Measurements from ENCODE around the gene CDC5L. TPM values are rescaled to one million over a fixed set of nuclear protein-coding genes. Genes with fewer than 3 reads are reported as not detected.
"Not testable (repeated sequence)": the region's sequence is repeated elsewhere in the genome, so short reads cannot be mapped to it uniquely, and the experiment has no call there.

Gene CDC5L
- total RNA-seq, 1 donor from 2014 or later: 16.5 TPM

GRCh38 chr6:44341095-44341890 is 46.2 kb upstream of the CDC5L start:
- Histone ChIP-seq H3K9me3 (no peaks in the 10 kb centered on the region), H3K27ac (no peak overlapping the region), H3K4me1 (peaks cover 7% of the 10 kb centered on the region), H3K36me3 (no peaks in the 10 kb centered on the region), H3K27me3 (no peaks in the 10 kb centered on the region), H3K4me3 (no peak overlapping the region)
- no peak for DNase-seq (ENCODE audit: extremely low spot score in 2 of 2)
- TF ChIP-seq CTCF (IDR thresholded peaks at IDR 0.05) (no peak), POLR2AphosphoS5 (IDR thresholded peaks at IDR 0.05; ENCODE audit: insufficient read depth in 1 of 2, low read depth in 1 of 2) (no peak), POLR2A (IDR thresholded peaks at IDR 0.05) (no peak)
- intact Hi-C loops (cut with DNase I): no loop called here

DNA sequence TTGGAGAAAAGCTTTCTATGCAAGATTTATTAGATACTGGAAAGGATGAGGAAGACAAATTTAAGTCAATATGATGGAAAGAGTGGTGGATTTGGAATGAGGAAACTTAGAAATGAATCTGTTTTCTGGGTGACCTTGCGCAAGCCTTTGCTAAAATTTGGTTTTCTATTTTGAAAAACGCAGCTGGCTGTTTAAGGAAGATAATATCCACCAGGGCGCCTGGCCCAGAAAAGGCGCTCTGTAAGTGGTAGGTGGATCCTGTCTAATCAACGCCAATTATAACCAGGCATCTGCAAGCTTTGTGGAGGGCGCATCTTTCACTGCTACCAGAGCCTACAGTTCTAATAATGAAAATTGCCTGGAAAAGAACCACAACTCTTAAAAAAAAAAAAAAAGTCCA is 45.5 kb upstream of the CDC5L start:
- no peak overlapping the region for H3K4me3 ChIP-seq
- no peak for DNase-seq (ENCODE audit: extremely low spot score in 2 of 2)
- no peaks in the 10 kb centered on the region for H3K36me3 ChIP-seq
- TF ChIP-seq CTCF (IDR thresholded peaks at IDR 0.05) (no peak), POLR2A (IDR thresholded peaks at IDR 0.05) (no peak), POLR2AphosphoS5 (IDR thresholded peaks at IDR 0.05; ENCODE audit: insufficient read depth in 1 of 2, low read depth in 1 of 2) (no peak)
- no peaks in the 10 kb centered on the region for H3K9me3 ChIP-seq
- H3K27me3 ChIP-seq: no peaks in the 10 kb centered on the region
- intact Hi-C loops (cut with DNase I): no loop called here
- peaks cover 7% of the 10 kb centered on the region for H3K4me1 ChIP-seq
- H3K27ac ChIP-seq: no peak overlapping the region

DNA sequence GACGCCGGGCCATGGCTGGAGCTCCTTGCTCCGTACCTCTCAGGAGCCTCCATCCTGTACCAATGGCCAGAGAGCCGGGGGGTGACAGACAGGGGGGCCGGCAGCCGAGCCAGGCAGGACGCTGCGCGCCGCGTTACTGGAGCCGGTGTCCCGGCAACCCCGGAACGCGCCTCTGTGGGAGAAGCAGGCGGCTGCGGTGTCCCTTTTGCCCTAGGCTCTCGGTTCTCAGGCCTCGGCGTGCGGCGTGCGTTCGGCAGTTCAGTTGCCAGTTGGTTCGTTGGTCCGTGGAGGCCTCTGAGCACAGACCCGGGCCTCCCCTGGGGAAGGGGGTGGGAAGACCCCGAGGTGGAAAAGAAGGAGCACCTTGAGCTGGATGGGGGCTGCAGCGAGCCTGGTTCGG is 45.0 kb upstream of the CDC5L start, which contains the start of gene SPATS1:
Gene SPATS1, plus strand, starts transcription at position 162 of the 400 bp plus-strand sequence. CDS start 446 bp downstream, outside the sequence.
- H3K27ac ChIP-seq: no peak within 1 kb of the TSS
- intact Hi-C loops (cut with DNase I): no loop called here
- H3K4me3 ChIP-seq: peak within 1 kb of the TSS in 1 of 2 donors; percentile 27
- H3K27me3 ChIP-seq: no peaks in the 10 kb centered on the region
- H3K9me3 ChIP-seq: no peaks in the 10 kb centered on the region
- DNase-seq (ENCODE audit: extremely low spot score in 2 of 2): no peak
- no peak for TF ChIP-seq CTCF (IDR thresholded peaks at IDR 0.05)
- no peak for TF ChIP-seq POLR2AphosphoS5 (IDR thresholded peaks at IDR 0.05; ENCODE audit: insufficient read depth in 1 of 2, low read depth in 1 of 2)
- no peak for TF ChIP-seq POLR2A (IDR thresholded peaks at IDR 0.05)
- H3K36me3 ChIP-seq: no peaks in the 10 kb centered on the region
- peaks cover 7% of the 10 kb centered on the region for H3K4me1 ChIP-seq

GRCh38 chr6:44346818-44347217 is 40.7 kb upstream of the CDC5L start:
- H3K9me3 ChIP-seq; H3K27ac ChIP-seq; DNase-seq (ENCODE audit: extremely low spot score in 2 of 2); H3K4me1 ChIP-seq; intact Hi-C loops (cut with DNase I); H3K36me3 ChIP-seq; H3K27me3 ChIP-seq; H3K4me3 ChIP-seq: not testable (repeated sequence)

GRCh38 chr6:44349904-44350649 is 37.4 kb upstream of the CDC5L start:
- no peaks in the 10 kb centered on the region for H3K4me1 ChIP-seq
- H3K27ac ChIP-seq: no peak overlapping the region
- TF ChIP-seq CTCF (IDR thresholded peaks at IDR 0.05): no peak
- no peak for TF ChIP-seq POLR2AphosphoS5 (IDR thresholded peaks at IDR 0.05; ENCODE audit: insufficient read depth in 1 of 2, low read depth in 1 of 2)
- TF ChIP-seq POLR2A (IDR thresholded peaks at IDR 0.05): no peak
- no peak for DNase-seq (ENCODE audit: extremely low spot score in 2 of 2)
- H3K27me3 ChIP-seq: no peaks in the 10 kb centered on the region
- H3K4me3 ChIP-seq: no peak overlapping the region
- H3K36me3 ChIP-seq: no peaks in the 10 kb centered on the region
- intact Hi-C loops (cut with DNase I): no loop called here
- H3K9me3 ChIP-seq: no peaks in the 10 kb centered on the region

DNA sequence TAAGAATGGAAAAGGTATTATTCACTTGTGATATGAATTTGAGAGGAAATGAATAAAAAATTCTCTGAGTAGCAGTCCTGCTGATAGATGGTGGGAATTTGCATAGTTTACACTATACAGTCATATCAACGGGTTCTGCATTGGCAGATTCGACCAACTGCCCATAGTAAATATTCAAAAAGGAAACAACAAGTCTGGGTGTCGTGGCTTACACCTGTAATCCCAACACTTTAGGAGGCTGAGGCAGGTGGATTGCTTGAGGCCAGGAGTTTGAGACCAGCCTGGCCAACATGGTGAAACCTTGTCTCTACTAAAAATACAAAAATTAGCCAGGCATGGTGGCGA is 36.9 kb upstream of the CDC5L start:
- H3K27me3 ChIP-seq; DNase-seq (ENCODE audit: extremely low spot score in 2 of 2); H3K27ac ChIP-seq; H3K4me1 ChIP-seq; H3K4me3 ChIP-seq; H3K9me3 ChIP-seq; intact Hi-C loops (cut with DNase I); H3K36me3 ChIP-seq: not testable (repeated sequence)
